ENCODE data around the gene DDN. TPM values are rescaled to one million over a fixed set of nuclear protein-coding genes. Genes with fewer than 3 reads are reported as not detected.

Gene DDN
- polyA plus RNA-seq, 1 donor (not counting 4 experiments of a cell fraction or from before 2014, with no cell fraction given), result 0.10 TPM

- Histone ChIP-seq H4K20me1 (ENCODE audit: control insufficient read depth, extremely low read depth, insufficient read depth, low read length) (no peaks in the 10 kb centered on the region), H2AFZ (ENCODE audit: control insufficient read depth, low read length) (no peak overlapping the region), H3K9ac (ENCODE audit: control insufficient read depth, extremely low read depth, insufficient read depth, low read length) (no peak overlapping the region), H3K9me1 (ENCODE audit: control insufficient read depth, extremely low read depth, insufficient read depth, low read length) (no peaks in the 10 kb centered on the region), H3K4me2 (ENCODE audit: control insufficient read depth, extremely low read depth, insufficient read depth, low read depth, low read length) (peak overlapping the region; percentile 78), H3K36me3 (ENCODE audit: control insufficient read depth in 2 of 2, extremely low read depth in 1 of 2, insufficient read depth in 2 of 2, low read length in 2 of 2) (no peaks in the 10 kb centered on the region), H3K27me3 (ENCODE audit: control insufficient read depth, extremely low read depth, insufficient read depth, low read length) (peaks cover 77% of the 10 kb centered on the region), H3K4me3 (ENCODE audit: control insufficient read depth in 2 of 3, extremely low read depth in 1 of 3, insufficient read depth in 2 of 3, low read depth in 1 of 3, low read length in 3 of 3) (peak overlapping the region in 1 of 3 experiments; percentile 57), H3K9me3 (ENCODE audit: control insufficient read depth, low read depth, low read length) (no peaks in the 10 kb centered on the region), H3K27ac (ENCODE audit: control insufficient read depth, insufficient read depth, low read length) (no peak overlapping the region), H3K4me1 (ENCODE audit: control insufficient read depth, extremely low read depth, insufficient read depth, low read length) (peaks cover 18% of the 10 kb centered on the region), H3K79me2 (ENCODE audit: control insufficient read depth, insufficient read depth, low read length) (no peaks in the 10 kb centered on the region)
- no peak for DNase-seq (ENCODE audit: low read depth, low spot score)
- dilution Hi-C loops (cut with MboI; ENCODE audit: extremely low pct_ligation_motif_present, low sequenced_read_pairs), result no loop called here
- peak; percentile 95 for TF ChIP-seq EZH2 (IDR thresholded peaks at IDR 0.05; ENCODE audit: low read length)
- no peak for TF ChIP-seq CTCF (optimal IDR thresholded peaks at IDR 0.05 in 1 of 3, IDR thresholded peaks at IDR 0.05 in 1 of 3, conservative IDR thresholded peaks at IDR 0.05 in 1 of 3; ENCODE audit: extremely low read depth in 1 of 3, insufficient read depth in 2 of 3, low read length in 3 of 3)
- FAIRE-seq, result no peak
Measured at GRCh38 chr12:48978741-48979601, 20.2 kb downstream of the DDN start.

GRCh38 chr12:48978291-48978740, 20.9 kb downstream of the DDN start, which contains the start of gene WNT1:
Gene WNT1 (plus strand): TSS chr12:48978322. CDS start chr12:48978651, 329 bp downstream.
- H2AFZ ChIP-seq (ENCODE audit: control insufficient read depth, low read length), result no peak within 1 kb of the TSS
- H3K4me1 ChIP-seq (ENCODE audit: control insufficient read depth, extremely low read depth, insufficient read depth, low read length), result peaks cover 18% of the 10 kb centered on the region
- no peaks in the 10 kb centered on the region for H3K9me1 ChIP-seq (ENCODE audit: control insufficient read depth, extremely low read depth, insufficient read depth, low read length)
- H3K9me3 ChIP-seq (ENCODE audit: control insufficient read depth, low read depth, low read length), result no peaks in the 10 kb centered on the region
- TF ChIP-seq CTCF (optimal IDR thresholded peaks at IDR 0.05 in 1 of 3, IDR thresholded peaks at IDR 0.05 in 1 of 3, conservative IDR thresholded peaks at IDR 0.05 in 1 of 3; ENCODE audit: extremely low read depth in 1 of 3, insufficient read depth in 2 of 3, low read length in 3 of 3) (no peak), EZH2 (IDR thresholded peaks at IDR 0.05; ENCODE audit: low read length) (peak; percentile 99)
- peak within 1 kb of the TSS; percentile 78 for H3K4me2 ChIP-seq (ENCODE audit: control insufficient read depth, extremely low read depth, insufficient read depth, low read depth, low read length)
- no peak within 1 kb of the TSS for H3K4me3 ChIP-seq (ENCODE audit: control insufficient read depth in 2 of 3, extremely low read depth in 1 of 3, insufficient read depth in 2 of 3, low read depth in 1 of 3, low read length in 3 of 3)
- no peaks in the 10 kb centered on the region for H3K36me3 ChIP-seq (ENCODE audit: control insufficient read depth in 2 of 2, extremely low read depth in 1 of 2, insufficient read depth in 2 of 2, low read length in 2 of 2)
- H3K9ac ChIP-seq (ENCODE audit: control insufficient read depth, extremely low read depth, insufficient read depth, low read length), result no peak within 1 kb of the TSS
- no peak within 1 kb of the TSS for H3K27ac ChIP-seq (ENCODE audit: control insufficient read depth, insufficient read depth, low read length)
- FAIRE-seq (no peak), DNase-seq (ENCODE audit: low read depth, low spot score) (no peak)
- peaks cover 77% of the 10 kb centered on the region for H3K27me3 ChIP-seq (ENCODE audit: control insufficient read depth, extremely low read depth, insufficient read depth, low read length)
- dilution Hi-C loops (cut with MboI; ENCODE audit: extremely low pct_ligation_motif_present, low sequenced_read_pairs), result no loop called here
- no peaks in the 10 kb centered on the region for H4K20me1 ChIP-seq (ENCODE audit: control insufficient read depth, extremely low read depth, insufficient read depth, low read length)
- H3K79me2 ChIP-seq (ENCODE audit: control insufficient read depth, insufficient read depth, low read length), result no peaks in the 10 kb centered on the region

Data from keratinocyte (primary cell).